ENCODE measurements around the gene MRGPRF.

MRGPRF gene

DNA sequence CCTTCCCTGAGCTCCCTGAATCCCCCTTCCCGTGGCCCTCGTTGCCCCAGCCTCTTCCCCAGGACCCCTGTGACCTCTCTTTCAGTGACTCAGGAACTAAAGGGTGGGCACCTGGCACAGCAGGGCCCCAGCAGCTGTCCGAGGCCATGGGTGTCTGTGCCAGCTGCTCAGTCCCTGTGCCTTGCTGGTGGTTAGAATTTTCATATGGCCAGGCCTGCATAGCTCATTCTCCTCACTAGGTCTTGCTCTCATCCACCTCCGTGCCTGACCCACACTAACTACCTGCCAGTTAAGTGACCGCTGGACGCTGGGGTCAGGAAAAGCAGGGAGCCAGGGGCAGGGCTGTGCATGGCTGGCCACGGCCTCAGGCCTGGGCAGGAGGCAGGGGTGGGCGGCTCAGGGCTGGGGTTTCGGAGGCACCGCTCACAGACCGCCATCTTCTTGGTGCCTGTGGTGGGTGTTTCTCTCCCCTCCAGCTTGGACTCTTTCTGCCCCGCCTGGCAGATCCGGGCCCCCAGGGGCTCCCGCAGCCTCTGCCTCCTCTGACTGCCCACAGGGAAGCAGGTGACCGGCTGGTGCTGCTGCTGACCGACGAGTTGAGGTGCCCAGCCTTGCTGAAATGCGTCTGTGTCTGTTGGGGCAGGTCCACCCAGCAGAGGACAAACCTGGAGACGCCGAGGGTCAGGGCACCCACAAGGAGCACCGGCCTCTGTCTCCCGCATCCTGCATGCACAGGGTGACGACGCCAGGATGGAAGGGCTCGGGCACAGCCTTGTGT lies 52.6 kb downstream of the MRGPRF start:
- ATAC-seq (no peak), DNase-seq (no peak)
- peak overlapping the region in 1 of 2 donors; percentile 54 for H3K27ac Mint-ChIP-seq
- H3K9me3 Mint-ChIP-seq: no peaks in the 10 kb centered on the region
- peaks cover 10% of the 10 kb centered on the region for H3K27me3 Mint-ChIP-seq
- H3K4me3 Mint-ChIP-seq: no peak overlapping the region
- peaks cover 25% of the 10 kb centered on the region for H3K4me1 Mint-ChIP-seq

DNA sequence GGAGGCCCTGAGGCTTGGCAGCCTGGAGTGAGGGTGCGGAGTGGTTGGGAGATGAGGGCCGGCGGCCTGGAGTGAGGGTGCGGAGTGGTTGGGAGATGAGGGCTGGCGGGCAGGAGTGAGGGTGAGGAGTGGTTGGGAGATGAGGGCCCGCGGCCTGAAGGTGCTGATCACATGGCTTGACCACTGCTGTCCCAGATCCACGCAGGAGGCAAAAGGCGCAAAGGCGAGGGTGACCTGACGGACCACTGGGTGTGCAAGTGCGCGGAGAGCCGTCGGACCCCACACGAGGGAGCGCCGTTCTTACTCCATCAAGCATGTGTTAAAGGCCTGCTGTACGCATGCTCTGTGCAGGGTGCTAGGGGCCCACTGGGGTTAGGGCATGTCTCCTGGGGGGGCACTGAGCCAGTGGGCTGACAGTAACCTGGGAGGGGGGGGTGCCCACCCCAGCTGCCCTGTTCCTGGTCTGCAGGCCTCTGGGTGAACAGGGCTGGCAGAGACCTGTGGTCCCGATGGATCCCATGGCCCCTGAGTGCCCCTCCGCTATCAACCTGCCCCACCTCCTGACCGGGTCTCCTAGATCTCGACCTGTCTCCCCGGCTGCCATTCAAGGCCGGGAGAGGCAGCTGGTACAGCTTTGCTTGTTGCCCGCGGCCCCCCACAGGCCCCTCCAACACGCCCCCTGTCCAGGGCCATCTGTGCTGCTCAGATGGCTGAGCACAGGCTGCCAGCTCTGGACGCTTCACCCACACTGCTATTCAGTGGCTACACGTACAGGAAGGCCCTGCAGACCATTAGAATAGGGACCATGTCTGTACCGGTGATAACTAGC lies 53.4 kb downstream of the MRGPRF start:
- Mint-ChIP-seq H3K27ac (no peak overlapping the region), H3K9me3 (no peaks in the 10 kb centered on the region), H3K4me3 (no peak overlapping the region), H3K27me3 (peaks cover 10% of the 10 kb centered on the region), H3K4me1 (peaks cover 30% of the 10 kb centered on the region)
- DNase-seq: no peak
- ATAC-seq: no peak

DNA sequence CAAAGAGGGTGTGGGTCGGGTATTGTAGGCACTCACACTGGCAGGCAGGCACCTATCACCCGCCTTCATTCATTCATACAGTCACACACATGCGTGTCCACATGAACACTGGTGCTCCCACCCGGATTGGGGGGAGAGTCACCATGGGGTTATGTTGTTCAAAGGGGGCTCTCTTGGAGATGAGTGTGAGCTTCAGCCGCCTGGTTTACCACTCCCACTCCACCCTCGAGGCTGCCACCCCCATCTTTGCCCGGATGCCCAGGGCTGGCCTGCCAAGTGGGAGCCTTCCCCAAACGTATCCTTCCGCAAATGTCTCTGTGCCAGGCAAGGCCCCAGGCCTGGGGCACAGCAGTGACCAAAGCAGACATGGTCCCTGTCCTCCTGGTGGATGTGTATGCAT lies 54.8 kb downstream of the MRGPRF start:
- no peak for ATAC-seq

DNA sequence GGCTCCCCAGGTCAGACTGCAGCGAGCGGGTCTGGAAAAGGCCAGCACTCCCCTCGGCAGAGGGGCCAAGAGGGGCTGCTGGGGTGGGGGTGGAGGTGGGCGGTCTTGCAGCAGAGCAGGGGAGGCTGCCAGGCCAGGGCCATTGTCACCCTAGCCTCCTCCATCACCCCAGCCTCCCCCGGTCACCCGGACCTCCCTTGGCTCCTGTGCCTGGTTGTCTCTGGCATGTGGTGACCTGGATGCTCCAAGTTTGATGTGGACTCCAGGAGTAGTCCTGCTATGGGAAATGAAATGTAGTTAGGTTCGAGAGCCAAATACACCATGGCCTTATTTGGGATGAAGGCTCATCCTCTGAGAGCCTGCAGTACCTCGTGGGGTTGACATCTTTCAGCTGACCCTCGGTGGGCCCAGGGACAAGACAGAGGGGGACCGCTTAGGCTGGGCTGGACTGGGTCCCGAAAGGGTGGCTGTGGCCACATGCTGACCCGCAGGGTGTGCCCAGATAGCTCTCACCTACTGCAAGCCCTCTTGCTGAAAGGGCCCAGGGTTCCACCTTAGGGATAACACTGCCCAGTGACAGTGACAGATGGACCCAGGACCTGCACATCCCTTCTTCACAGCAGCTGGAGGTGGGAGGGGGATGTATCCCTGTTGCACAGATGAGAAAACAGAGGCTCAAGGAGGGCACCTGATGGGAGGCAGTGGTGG lies 56.3 kb downstream of the MRGPRF start:
- H3K9me3 Mint-ChIP-seq: no peaks in the 10 kb centered on the region
- peaks cover 12% of the 10 kb centered on the region for H3K4me1 Mint-ChIP-seq
- peaks cover 10% of the 10 kb centered on the region for H3K27me3 Mint-ChIP-seq
- peak; percentile 21 for ATAC-seq
- H3K4me3 Mint-ChIP-seq: no peak overlapping the region
- DNase-seq: no peak
- H3K27ac Mint-ChIP-seq: no peak overlapping the region

More for the DNA sequence above, 54.8 kb downstream of the MRGPRF start:
- DNase-seq: no peak
- peak overlapping the region in 1 of 2 donors; percentile 14 for H3K27ac Mint-ChIP-seq
- H3K27me3 Mint-ChIP-seq: peaks cover 10% of the 10 kb centered on the region
- peaks cover 25% of the 10 kb centered on the region for H3K4me1 Mint-ChIP-seq
- no peak overlapping the region for H3K4me3 Mint-ChIP-seq
- H3K9me3 Mint-ChIP-seq: no peaks in the 10 kb centered on the region

DNA sequence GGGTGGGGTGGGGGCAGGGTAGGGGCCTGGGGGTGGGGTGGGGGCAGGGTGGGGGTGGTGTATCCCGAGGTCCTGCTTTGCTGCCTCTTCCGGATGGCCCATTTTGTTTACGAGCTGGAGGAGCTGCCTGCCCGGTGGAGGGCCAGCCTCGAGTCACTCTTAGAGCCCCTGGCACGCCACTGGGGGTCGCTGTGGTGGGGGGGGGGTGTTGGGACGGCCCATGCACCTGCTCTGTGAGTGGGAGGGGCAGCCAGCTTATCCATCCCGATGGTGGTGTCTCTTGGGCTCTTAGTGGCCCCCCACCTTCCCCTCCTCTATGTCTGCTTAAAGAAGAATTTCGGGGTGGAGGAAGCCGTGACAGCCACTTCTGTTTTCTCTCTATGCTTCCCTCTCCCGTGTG lies 56.9 kb downstream of the MRGPRF start:
- peaks cover 12% of the 10 kb centered on the region for H3K4me1 Mint-ChIP-seq
- H3K4me3 Mint-ChIP-seq: no peak overlapping the region
- no peak overlapping the region for H3K27ac Mint-ChIP-seq
- no peaks in the 10 kb centered on the region for H3K9me3 Mint-ChIP-seq
- peaks cover 10% of the 10 kb centered on the region for H3K27me3 Mint-ChIP-seq
- ATAC-seq: peak; percentile 71
- peak; percentile 20 to 33 for DNase-seq

DNA sequence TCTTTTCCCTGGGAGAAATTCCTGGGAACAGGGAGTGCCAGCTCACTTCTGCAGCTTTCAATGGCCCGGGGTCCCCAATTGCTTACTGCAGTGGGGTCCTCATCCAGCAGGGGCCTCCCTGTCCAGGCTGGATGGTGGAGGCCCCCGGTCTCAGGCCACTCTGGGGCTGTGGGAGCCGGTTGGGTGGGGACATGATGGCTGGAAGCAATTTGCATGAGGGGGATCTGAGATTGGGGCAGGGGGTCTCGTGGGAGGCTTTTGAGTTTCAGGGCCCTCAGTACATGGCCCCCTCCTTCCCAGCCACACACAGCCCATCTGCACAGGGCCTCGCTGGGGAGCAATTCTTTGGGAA lies 57.5 kb downstream of the MRGPRF start:
- Mint-ChIP-seq H3K4me3 (peak overlapping the region in 1 of 2 donors; percentile 38), H3K4me1 (peaks cover 12% of the 10 kb centered on the region), H3K27me3 (peaks cover 10% of the 10 kb centered on the region), H3K27ac (no peak overlapping the region), H3K9me3 (no peaks in the 10 kb centered on the region)
- ATAC-seq (peak; percentile 33), DNase-seq (no peak)

DNA sequence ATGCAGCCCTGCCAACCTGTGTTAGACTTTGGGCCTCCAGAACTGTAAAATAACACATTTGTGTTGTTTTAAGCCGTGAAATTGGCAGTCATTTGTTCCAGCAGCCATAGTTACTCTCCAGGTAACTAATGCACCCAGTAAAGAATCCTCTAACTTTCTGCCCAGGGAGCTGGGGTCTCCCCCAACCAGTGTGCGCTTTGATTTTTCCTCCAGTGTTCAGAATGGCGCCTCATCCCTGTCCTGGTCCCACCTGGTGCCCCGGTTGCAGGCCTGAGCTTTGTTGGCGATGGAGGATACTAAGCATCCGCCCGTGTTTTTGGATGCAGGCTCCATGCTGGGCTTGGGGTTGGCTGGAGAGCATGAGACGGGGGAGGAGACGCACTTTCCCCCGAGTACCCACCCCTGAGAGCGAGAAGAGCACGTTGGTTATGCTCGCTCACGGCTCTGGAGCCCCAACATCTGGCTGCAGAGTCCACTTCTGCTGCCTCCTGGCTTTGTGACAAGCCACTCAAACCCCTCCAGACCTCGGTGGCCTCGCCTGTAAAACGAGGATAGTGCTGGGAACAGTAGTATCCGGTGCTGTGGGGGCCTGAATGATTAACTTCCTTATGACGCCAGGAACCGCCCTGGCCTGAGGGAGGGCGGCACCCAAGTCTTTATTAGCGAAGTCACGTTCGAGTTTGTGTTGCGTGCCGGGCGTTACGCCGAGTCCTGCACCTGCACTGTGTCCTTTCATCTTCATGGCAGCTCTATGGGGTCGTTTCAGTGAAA lies 58.0 kb downstream of the MRGPRF start:
- Mint-ChIP-seq H3K27me3 (peaks cover 10% of the 10 kb centered on the region), H3K4me1 (peaks cover 12% of the 10 kb centered on the region), H3K9me3 (no peaks in the 10 kb centered on the region), H3K4me3 (peak overlapping the region in 1 of 2 donors; percentile 38), H3K27ac (no peak overlapping the region)
- DNase-seq: no peak
- ATAC-seq: peak; percentile 31
